IPS-18a (cell line): ENCODE data around the gene HKDC1.

ENCODE experiments used
- H3K27ac ChIP-seq: one replicate; pipeline ENCODE4 v1.5.1; 2013; ENCODE audit warnings: low read length
- H3K27me3 ChIP-seq: one replicate; pipeline ENCODE4 v1.6.1; 2013; ENCODE audit warnings: mild to moderate bottlenecking, low read length; ENCODE audit not compliant: control insufficient read depth, insufficient read depth
- H3K36me3 ChIP-seq: one replicate; pipeline ENCODE4 v1.6.1; 2013; ENCODE audit warnings: low read depth, low read length; ENCODE audit not compliant: control insufficient read depth
- H3K4me1 ChIP-seq: one replicate; pipeline ENCODE4 v1.6.1; 2013; ENCODE audit warnings: low read depth, low read length; ENCODE audit not compliant: control insufficient read depth
- H3K4me3 ChIP-seq: one replicate; pipeline ENCODE4 v1.5.1; 2013; ENCODE audit warnings: low read length
- H3K9ac ChIP-seq: one replicate; pipeline ENCODE4 v1.6.1; 2013; ENCODE audit warnings: mild to moderate bottlenecking, low read length, moderate library complexity
- H3K9me3 ChIP-seq: one replicate; pipeline ENCODE4 v1.6.1; 2013; ENCODE audit warnings: low read depth, low read length; ENCODE audit not compliant: control insufficient read depth

Gene HKDC1

DNA sequence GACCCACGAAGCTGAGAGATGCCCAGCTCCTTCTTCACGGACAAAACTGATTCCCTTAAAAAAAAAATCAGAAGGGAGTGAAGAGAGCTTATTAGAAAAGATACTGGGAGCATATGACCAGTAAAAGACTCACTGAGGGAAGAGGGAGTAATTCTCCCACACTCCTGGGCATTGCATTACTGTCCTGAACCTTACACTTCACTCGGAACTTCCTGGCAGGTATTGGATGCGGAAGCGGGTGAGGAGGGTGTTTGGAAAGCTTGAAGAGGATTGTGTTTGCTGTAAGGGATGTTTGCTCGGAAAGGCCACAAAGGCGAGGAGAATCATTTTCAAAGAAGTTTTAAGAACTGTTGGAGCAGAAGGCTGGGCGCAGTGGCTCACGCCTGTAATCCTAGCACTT, 375 bp downstream of the HKDC1 start:
- Histone ChIP-seq H3K4me1 (peaks cover 5% of the 10 kb centered on the region), H3K4me3 (no peak overlapping the region), H3K9ac (no peak overlapping the region)

GRCh38 chr10:69222157-69223027, 2.3 kb downstream of the HKDC1 start:
- Histone ChIP-seq H3K27me3 (no peaks in the 10 kb centered on the region), H3K4me1 (peaks cover 5% of the 10 kb centered on the region)

More for the DNA sequence above, 375 bp downstream of the HKDC1 start:
- H3K9me3 ChIP-seq, result no peaks in the 10 kb centered on the region
- H3K27ac ChIP-seq, result no peak overlapping the region
- no peaks in the 10 kb centered on the region for H3K27me3 ChIP-seq
- no peaks in the 10 kb centered on the region for H3K36me3 ChIP-seq

DNA sequence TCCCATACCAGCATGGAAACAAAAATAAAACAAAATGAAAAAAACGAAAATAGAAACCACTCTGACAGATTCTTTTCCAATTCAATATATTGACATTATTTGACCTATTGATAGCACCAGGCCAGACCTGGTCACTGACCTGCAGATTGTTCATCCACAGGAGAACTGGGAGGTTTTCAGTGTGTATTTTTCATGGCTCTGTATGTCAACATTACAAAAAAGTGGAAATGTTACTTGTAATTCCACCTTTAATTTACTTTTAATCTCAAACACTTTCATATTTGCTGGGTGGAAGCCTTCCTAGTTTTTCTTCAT, 2.9 kb downstream of the HKDC1 start:
- Histone ChIP-seq H3K4me3 (no peak overlapping the region), H3K4me1 (peaks cover 5% of the 10 kb centered on the region), H3K9me3 (no peaks in the 10 kb centered on the region), H3K27me3 (no peaks in the 10 kb centered on the region), H3K36me3 (no peaks in the 10 kb centered on the region), H3K27ac (no peak overlapping the region), H3K9ac (no peak overlapping the region)

More at GRCh38 chr10:69222157-69223027, 2.3 kb downstream of the HKDC1 start:
- Histone ChIP-seq H3K9ac (no peak overlapping the region), H3K4me3 (no peak overlapping the region), H3K27ac (no peak overlapping the region), H3K36me3 (no peaks in the 10 kb centered on the region), H3K9me3 (no peaks in the 10 kb centered on the region)

GRCh38 chr10:69224862-69225657, 4.9 kb downstream of the HKDC1 start:
- H3K9ac ChIP-seq, result no peak overlapping the region
- no peaks in the 10 kb centered on the region for H3K27me3 ChIP-seq
- no peaks in the 10 kb centered on the region for H3K36me3 ChIP-seq
- H3K4me3 ChIP-seq, result no peak overlapping the region
- peaks cover 5% of the 10 kb centered on the region for H3K4me1 ChIP-seq
- H3K9me3 ChIP-seq, result no peaks in the 10 kb centered on the region
- H3K27ac ChIP-seq, result no peak overlapping the region

DNA sequence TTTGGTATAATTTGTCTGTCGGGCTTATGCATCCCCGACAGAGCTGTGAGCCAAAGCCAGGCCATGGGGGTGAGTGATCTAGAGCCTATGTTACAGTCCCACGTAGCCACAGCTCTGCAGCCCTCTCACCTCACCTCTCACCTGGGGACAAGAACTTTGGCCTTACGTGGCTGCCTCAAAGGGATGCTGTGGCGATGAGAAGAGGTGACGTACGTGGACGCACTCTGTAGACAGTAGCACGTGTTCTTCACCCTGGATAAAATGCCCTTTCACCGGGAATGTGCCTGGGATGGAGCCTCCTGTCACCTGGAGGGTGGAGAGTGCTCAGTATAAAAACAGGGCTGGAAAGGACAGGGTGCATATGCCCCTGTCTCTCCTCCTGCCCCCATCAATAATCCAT, 5.5 kb downstream of the HKDC1 start:
- H3K27me3 ChIP-seq, result no peaks in the 10 kb centered on the region
- H3K36me3 ChIP-seq, result no peaks in the 10 kb centered on the region
- H3K4me3 ChIP-seq, result no peak overlapping the region
- H3K9ac ChIP-seq, result no peak overlapping the region
- peaks cover 5% of the 10 kb centered on the region for H3K4me1 ChIP-seq
- no peak overlapping the region for H3K27ac ChIP-seq
- H3K9me3 ChIP-seq, result no peaks in the 10 kb centered on the region

GRCh38 chr10:69226919-69227450, 6.9 kb downstream of the HKDC1 start:
- Histone ChIP-seq H3K4me3 (no peak overlapping the region), H3K27me3 (no peaks in the 10 kb centered on the region), H3K4me1 (peaks cover 5% of the 10 kb centered on the region), H3K27ac (no peak overlapping the region), H3K36me3 (no peaks in the 10 kb centered on the region), H3K9me3 (no peaks in the 10 kb centered on the region), H3K9ac (no peak overlapping the region)

GRCh38 chr10:69228151-69228550, 8.0 kb downstream of the HKDC1 start:
- Histone ChIP-seq H3K9me3 (no peaks in the 10 kb centered on the region), H3K9ac (no peak overlapping the region), H3K4me3 (no peak overlapping the region), H3K27ac (no peak overlapping the region), H3K36me3 (no peaks in the 10 kb centered on the region), H3K4me1 (no peaks in the 10 kb centered on the region), H3K27me3 (no peaks in the 10 kb centered on the region)

GRCh38 chr10:69229616-69229916, 9.4 kb downstream of the HKDC1 start:
- Histone ChIP-seq H3K27me3 (no peaks in the 10 kb centered on the region), H3K36me3 (no peaks in the 10 kb centered on the region), H3K4me1 (no peaks in the 10 kb centered on the region), H3K9ac (no peak overlapping the region), H3K9me3 (no peaks in the 10 kb centered on the region), H3K4me3 (no peak overlapping the region), H3K27ac (no peak overlapping the region)

- Histone ChIP-seq H3K27me3 (no peaks in the 10 kb centered on the region), H3K9ac (no peak overlapping the region), H3K36me3 (no peaks in the 10 kb centered on the region), H3K4me1 (no peaks in the 10 kb centered on the region), H3K4me3 (no peak overlapping the region), H3K9me3 (no peaks in the 10 kb centered on the region), H3K27ac (no peak overlapping the region)
These were observed 10.0 kb downstream of the HKDC1 start for GRCh38 chr10:69230128-69230527.

DNA sequence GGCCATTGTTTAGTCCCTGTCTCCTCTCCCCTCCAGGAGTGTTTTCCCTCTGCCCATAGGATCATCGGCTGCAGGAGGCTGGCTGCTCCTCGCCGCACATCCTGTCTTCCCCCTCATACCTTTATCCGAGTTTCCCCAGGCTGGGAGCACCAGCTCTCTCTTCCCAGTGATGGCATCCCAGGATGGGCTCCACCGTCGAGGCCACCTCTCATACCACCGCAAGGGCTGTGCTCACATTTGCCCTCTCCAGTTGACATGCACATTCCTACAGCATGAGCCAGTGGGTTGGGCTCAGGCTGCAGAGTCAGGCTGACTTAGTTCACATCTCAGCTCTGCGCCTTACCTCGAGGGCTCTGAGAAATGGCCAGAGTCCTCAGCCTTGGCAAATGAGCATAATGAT, 12.1 kb downstream of the HKDC1 start:
- Histone ChIP-seq H3K9me3 (no peaks in the 10 kb centered on the region), H3K27ac (no peak overlapping the region), H3K27me3 (no peaks in the 10 kb centered on the region), H3K9ac (no peak overlapping the region), H3K4me3 (no peak overlapping the region), H3K4me1 (no peaks in the 10 kb centered on the region), H3K36me3 (no peaks in the 10 kb centered on the region)

- peaks cover 2% of the 10 kb centered on the region for H3K4me1 ChIP-seq
- H3K27ac ChIP-seq, result no peak overlapping the region
- no peaks in the 10 kb centered on the region for H3K36me3 ChIP-seq
- H3K9me3 ChIP-seq, result no peaks in the 10 kb centered on the region
- no peaks in the 10 kb centered on the region for H3K27me3 ChIP-seq
- no peak overlapping the region for H3K4me3 ChIP-seq
- no peak overlapping the region for H3K9ac ChIP-seq
These were observed 12.8 kb downstream of the HKDC1 start for GRCh38 chr10:69232736-69233480.
